Limb (tissue), 2 donors: ENCODE results near the gene TBK1.
A peak's percentile ranks its signal among the peaks of the same experiment; 100 is the strongest.

Experiments used
- DNase-seq, 2 donors: peaks; one replicate each; pipeline ENCODE4 v3.0.0-alpha.2; 2016; ENCODE audit errors: extremely low spot score in 2 of 2

The TBK1 gene

DNA sequence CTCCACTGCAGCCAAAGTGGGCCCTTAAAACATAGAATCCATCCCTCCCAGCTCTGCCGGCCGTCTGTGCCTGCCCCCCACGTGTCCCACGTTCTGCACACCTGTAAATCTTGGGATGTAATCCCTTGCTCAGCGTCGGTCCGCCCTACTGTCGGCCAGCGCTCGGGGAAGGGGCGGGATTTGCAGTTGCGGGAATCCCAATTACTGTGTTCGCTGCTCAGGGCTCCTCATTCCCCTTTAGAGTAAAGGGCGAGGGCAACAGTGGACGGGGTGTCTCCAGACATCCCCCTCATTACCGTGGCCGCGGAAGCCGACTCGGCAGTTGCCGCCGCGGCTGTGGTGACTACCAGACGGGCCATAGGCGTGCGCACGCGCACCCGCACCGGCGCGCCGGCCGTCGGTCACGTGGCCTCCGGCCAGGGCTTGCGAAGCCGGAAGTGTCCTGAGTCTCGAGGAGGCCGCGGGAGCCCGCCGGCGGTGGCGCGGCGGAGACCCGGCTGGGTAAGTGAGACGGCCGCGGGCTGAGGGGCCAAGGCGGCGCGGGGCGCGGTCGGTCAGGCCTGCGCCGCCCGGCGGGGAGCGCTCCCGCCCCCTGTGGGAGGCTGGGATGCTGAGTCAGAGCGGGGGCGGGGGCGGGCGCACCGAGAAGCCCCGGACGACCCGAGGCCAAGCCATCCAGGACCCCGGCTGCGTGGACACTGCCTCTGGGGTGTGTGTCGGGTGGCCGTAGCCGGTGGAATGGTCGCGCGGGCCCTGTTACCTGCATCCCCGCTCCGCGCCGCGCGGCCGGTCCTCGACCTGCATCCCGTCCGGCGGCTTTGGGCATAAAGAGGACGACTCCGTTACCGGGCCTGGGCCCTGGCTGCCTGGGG is at the start of gene TBK1:
TSS of gene TBK1 (plus strand) at position 434 of the 872 bp plus-strand sequence. CDS start 3,751 bp downstream, outside the sequence.
- DNase-seq, result peak; percentile 69 to 91

DNA sequence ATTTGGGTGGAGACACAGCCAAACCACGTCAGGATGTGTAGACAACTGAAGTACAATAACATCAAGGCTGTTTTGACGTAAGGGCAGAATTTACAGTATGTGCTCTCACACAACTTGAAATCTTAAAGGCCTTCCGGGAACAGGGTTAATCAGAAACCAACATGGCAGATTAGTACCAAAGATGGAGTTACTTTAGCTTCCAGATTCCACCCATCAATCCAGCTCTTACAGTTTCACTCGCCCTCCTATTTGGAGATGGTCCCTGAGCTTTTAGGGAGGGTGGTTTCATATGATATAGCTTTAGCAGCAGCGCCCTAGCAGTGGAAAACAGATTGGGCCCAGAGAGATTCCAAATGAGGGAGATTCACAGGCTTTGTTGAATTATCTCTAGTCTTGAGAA is 49.7 kb upstream of the TBK1 start:
- DNase-seq, result no peak

- peak; percentile 96 for DNase-seq
Observed at GRCh38 chr12:64403707-64404469, 48.0 kb upstream of the TBK1 start, which contains the start of gene XPOT. Gene XPOT, plus strand, starts transcription at chr12:64404392. Its CDS starts 5,644 bp downstream, at chr12:64410036.

DNA sequence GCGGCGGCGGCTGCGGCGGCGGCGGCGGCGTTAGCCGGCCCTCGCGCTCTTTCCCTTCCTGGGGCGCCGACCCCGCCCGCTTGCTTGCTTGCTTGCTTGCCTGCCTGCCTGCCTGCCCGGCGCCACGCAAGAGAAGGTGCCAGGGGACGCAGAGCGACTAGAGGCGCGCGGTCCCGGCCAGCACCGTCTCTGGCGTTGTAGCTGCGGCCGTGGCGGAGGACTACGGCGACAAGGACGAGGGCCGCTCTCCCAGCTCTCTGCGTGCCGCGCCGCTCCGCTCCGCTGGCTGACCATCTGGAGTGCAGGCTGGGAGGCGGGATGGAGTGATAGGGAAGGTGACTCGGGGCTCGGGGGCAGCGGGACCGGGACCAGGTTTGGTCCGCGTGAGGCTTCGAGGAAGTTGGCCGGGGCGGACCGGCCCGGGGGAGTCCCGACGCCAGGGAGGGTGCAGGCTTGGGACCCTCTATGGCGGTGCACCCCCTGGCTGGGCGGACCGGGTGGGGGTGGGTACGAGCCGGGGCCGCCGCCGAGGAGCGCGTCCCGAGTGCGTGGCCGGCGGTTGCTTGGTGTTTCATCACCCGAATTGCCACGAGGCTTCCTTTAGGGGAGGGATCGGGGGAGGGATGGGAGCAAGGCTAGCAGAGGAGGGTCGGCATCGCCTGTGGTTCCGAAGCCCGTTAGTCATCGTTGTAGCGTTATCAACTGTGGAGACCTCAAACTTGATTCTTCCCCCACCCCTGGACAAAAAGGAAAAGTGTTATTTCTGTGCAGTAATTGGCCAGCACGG is 47.3 kb upstream of the TBK1 start:
- DNase-seq, result peak in 1 of 2 donors; percentile 43

- DNase-seq, result no peak
Observed at GRCh38 chr12:64407342-64408223, 44.3 kb upstream of the TBK1 start.

DNA sequence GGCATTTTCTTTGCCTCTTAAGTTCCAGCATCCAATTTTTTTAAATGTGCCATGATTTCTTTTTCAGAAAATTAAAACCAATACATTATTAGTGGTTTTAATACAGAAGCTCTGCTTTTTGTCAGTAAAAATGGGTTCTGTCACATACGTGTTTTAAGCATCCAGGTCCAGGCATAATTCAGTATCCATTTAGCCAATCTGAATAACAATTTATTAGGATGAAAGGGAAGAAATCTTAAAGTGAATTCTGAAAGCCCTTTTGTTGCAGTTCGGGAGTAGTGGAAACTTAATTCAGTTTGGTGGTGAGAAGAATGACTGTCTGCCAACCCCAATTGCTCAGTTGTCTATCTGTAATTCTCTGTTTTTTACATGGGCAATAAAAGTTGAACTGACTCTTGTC is 40.5 kb upstream of the TBK1 start:
- no peak for DNase-seq

DNA sequence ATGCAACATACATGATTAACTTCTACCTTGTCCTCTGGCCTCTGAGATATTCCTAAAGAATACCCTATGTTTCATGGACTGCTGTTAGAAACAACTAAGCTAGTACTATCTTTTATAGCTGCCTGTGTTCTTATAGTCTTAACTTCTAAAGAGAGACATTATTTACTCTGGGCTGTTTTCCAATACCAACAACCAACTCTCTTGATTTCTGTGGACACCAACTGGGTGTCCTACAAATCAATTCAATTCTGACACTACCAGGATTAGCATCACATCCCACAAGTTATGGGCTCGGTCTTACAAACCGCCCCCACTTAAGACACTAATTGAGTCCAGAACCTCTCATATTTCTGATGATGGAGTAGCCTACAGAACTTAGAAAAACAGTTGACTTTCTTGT is 39.5 kb upstream of the TBK1 start:
- no peak for DNase-seq

- no peak for DNase-seq
Observed at GRCh38 chr12:64413884-64414283, 38.0 kb upstream of the TBK1 start.

DNA sequence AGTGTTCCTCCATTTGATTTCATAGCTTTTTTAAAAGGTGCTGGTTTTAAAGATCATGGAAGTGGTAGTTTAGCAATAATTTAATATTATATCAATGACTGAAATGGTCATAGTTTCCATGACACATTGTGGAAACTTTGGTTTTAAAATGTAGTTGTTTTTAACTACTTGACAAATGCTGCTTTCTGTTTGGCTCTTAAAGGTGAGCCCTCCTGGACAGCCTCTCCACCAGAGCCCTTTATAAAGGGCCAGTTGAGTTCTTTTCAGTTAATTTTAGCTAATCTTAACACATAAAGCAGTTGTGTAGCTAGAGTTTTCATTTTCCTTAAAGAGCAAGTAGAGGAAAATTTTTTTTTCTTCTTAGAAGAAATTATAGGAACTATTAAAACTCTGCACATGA is 33.7 kb upstream of the TBK1 start:
- no peak for DNase-seq

DNA sequence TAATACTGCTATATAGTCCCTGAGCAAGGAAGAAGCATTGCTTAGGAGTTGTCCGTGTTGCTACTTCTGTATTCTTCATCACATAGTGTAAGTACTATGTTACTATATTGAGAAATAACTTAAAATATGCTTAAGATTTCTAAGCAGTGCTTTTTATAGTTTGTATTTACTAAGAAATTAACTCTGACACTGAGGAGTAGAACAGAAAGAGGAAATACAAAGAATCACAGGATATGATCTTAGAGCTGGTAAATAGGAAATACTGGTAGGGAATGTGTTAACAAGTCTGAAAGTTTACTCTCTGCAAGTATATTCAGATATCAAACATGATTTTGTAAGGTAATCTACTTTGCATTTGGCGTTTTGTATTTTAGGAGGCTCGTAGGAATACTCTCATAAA is 32.2 kb upstream of the TBK1 start:
- DNase-seq, result no peak

GRCh38 chr12:64427988-64428387 is 23.9 kb upstream of the TBK1 start:
- DNase-seq, result no peak

DNA sequence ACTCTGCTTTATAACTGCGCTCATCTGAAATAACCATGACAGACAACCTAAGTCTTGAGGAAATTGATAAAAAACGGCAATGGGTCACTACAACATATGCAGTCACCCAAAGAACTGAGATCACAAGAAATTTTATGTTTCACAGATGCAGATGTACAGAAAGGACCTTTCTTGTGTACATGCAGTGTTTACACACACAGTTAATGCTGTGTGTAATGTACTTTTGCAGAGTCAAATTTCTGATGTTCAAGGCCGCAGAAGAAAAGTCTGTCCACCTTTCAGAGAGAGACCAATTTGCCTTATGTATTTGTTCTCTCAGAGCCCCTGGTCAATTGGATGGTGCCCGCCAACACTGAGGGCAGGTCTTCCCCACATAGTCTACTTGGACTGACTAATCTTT is 23.0 kb upstream of the TBK1 start:
- DNase-seq, result no peak

- DNase-seq, result no peak
Observed at GRCh38 chr12:64430886-64431285, 21.0 kb upstream of the TBK1 start.

- DNase-seq, result no peak
Observed at GRCh38 chr12:64431791-64432190, 20.1 kb upstream of the TBK1 start.

GRCh38 chr12:64433915-64434314 is 18.0 kb upstream of the TBK1 start:
- DNase-seq, result no peak

GRCh38 chr12:64440100-64440499 is 11.8 kb upstream of the TBK1 start:
- no peak for DNase-seq

GRCh38 chr12:64445490-64445889 is 6.4 kb upstream of the TBK1 start:
- DNase-seq, result no peak

GRCh38 chr12:64446295-64446694 is 5.6 kb upstream of the TBK1 start:
- no peak for DNase-seq

DNA sequence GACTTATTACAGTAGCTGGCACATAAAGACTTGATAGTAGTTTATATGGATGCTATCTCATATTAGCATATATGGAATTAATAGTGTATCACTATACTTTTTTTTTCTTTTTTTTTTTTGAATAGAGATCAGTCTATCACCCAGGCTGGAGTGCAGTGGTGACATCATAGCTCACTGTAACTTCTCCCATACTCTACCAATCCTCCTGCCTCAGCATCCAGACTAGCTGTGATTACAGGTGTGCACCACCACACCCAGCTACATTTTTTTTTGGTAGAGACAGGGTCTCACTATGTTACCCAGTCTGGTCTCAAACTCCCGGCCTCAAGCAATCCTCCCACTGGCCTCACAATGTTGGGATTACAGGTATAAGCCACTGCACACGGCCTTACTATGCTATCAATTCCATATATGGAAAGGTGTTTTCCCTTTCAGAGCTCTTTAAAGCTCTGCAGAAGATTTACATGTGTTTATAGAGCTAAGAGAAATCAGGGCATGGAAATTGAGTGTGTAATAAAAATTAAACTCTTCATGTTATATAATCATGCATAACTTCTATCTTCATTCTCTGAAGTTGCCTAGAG is 1.8 kb upstream of the TBK1 start:
- no peak for DNase-seq

GRCh38 chr12:64450711-64451486 is 1.0 kb upstream of the TBK1 start:
- peak in 1 of 2 donors; percentile 1 for DNase-seq
